GM18499 (cell line): Measurements from ENCODE around the gene ETV6.
A peak's percentile ranks its signal among the peaks of the same experiment; 100 is the strongest.

Experiments
- ATAC-seq: cut with Tn5 transposase; IDR thresholded peaks from one replicate; pipeline ENCODE4 v1.9.1; 2021; ENCODE audit warnings: moderate number of reproducible peaks; ENCODE audit not compliant: insufficient read depth, unreplicated experiment

The ETV6 gene

GRCh38 chr12:11836282-11837151 is 187.0 kb downstream of the ETV6 start:
- peak; percentile 83 for ATAC-seq

GRCh38 chr12:11837216-11837934 is 187.9 kb downstream of the ETV6 start:
- ATAC-seq: no peak

- no peak for ATAC-seq
Measured at GRCh38 chr12:11838403-11838802, 188.9 kb downstream of the ETV6 start.

- no peak for ATAC-seq
Measured at GRCh38 chr12:11839091-11839641, 189.7 kb downstream of the ETV6 start.

- no peak for ATAC-seq
Measured at GRCh38 chr12:11840366-11840765, 190.9 kb downstream of the ETV6 start.

- ATAC-seq: no peak
Measured at GRCh38 chr12:11846488-11846887, 197.0 kb downstream of the ETV6 start.

- no peak for ATAC-seq
Measured at GRCh38 chr12:11847539-11847938, 198.1 kb downstream of the ETV6 start.

GRCh38 chr12:11849757-11850504 is 200.5 kb downstream of the ETV6 start:
- no peak for ATAC-seq

- ATAC-seq: no peak
Measured at GRCh38 chr12:11853126-11853525, 203.7 kb downstream of the ETV6 start.

- no peak for ATAC-seq
Measured at GRCh38 chr12:11854011-11854499, 204.6 kb downstream of the ETV6 start.

- ATAC-seq: peak; percentile 66
Measured at GRCh38 chr12:11855983-11856374, 206.5 kb downstream of the ETV6 start.

- no peak for ATAC-seq
Measured at GRCh38 chr12:11856971-11857370, 207.5 kb downstream of the ETV6 start.

- no peak for ATAC-seq
Measured at GRCh38 chr12:11859705-11860425, 210.4 kb downstream of the ETV6 start.

GRCh38 chr12:11861155-11861863 is 211.8 kb downstream of the ETV6 start:
- no peak for ATAC-seq

GRCh38 chr12:11861864-11862600 is 212.6 kb downstream of the ETV6 start:
- no peak for ATAC-seq

GRCh38 chr12:11862798-11863197 is 213.3 kb downstream of the ETV6 start:
- no peak for ATAC-seq

- no peak for ATAC-seq
Measured at GRCh38 chr12:11863478-11863906, 214.0 kb downstream of the ETV6 start.

- no peak for ATAC-seq
Measured at GRCh38 chr12:11863988-11864387, 214.5 kb downstream of the ETV6 start.
